ENCODE results near the gene ANTXRL.
"Not testable (repeated sequence)": the region's sequence is repeated elsewhere in the genome, so short reads cannot be mapped to it uniquely, and the experiment has no call there.

ANTXRL gene

GRCh38 chr10:46375406-46375805, 88.6 kb downstream of the ANTXRL start, which contains the start of gene ANXA8L1:
TSS of gene ANXA8L1 (plus strand) at chr10:46375776. CDS start at chr10:46375852, 76 bp downstream.
- DNase-seq = not testable (repeated sequence)

GRCh38 chr10:46377022-46377421, 90.2 kb downstream of the ANTXRL start:
- not testable (repeated sequence) for DNase-seq

- DNase-seq = not testable (repeated sequence)
Measured at GRCh38 chr10:46377651-46378050, 90.9 kb downstream of the ANTXRL start.

GRCh38 chr10:46378108-46378507, 91.3 kb downstream of the ANTXRL start:
- DNase-seq = not testable (repeated sequence)

- not testable (repeated sequence) for DNase-seq
Measured at GRCh38 chr10:46379233-46379848, 92.5 kb downstream of the ANTXRL start.
